Nucleus accumbens (tissue), 56 donors: ENCODE data around the gene LSP1.
A peak's percentile ranks its signal among the peaks of the same experiment; 100 is the strongest.
"Not testable (repeated sequence)": the region's sequence is repeated elsewhere in the genome, so short reads cannot be mapped to it uniquely, and the experiment has no call there.

ENCODE experiments used
- DNase-seq, 56 donors: peaks; one replicate each; lab custom pipeline; 2025; lab: John Stamatoyannopoulos, UW

Gene LSP1

GRCh38 chr11:1862588-1863351, 9.9 kb downstream of the LSP1 start:
- DNase-seq, result no peak

GRCh38 chr11:1863352-1864216, 10.7 kb downstream of the LSP1 start:
- DNase-seq, result peak in 34 of 56 donors; percentile 12 to 75 (median 36)

GRCh38 chr11:1864231-1864630, 11.3 kb downstream of the LSP1 start:
- peak in 1 of 56 donors; percentile 30 for DNase-seq

- DNase-seq, result peak in 1 of 56 donors; percentile 31
Observed at GRCh38 chr11:1864831-1865665, 12.2 kb downstream of the LSP1 start.

GRCh38 chr11:1866226-1866625, 13.3 kb downstream of the LSP1 start:
- no peak for DNase-seq

- DNase-seq, result no peak
Observed at GRCh38 chr11:1866776-1867175, 13.9 kb downstream of the LSP1 start.

- no peak for DNase-seq
Observed at GRCh38 chr11:1867381-1867780, 14.5 kb downstream of the LSP1 start.

GRCh38 chr11:1868056-1868635, 15.3 kb downstream of the LSP1 start:
- no peak for DNase-seq

- no peak for DNase-seq
Observed at GRCh38 chr11:1868636-1869291, 15.9 kb downstream of the LSP1 start.

GRCh38 chr11:1869427-1870325, 16.8 kb downstream of the LSP1 start:
- DNase-seq, result no peak

GRCh38 chr11:1870326-1870696, 17.4 kb downstream of the LSP1 start:
- DNase-seq, result no peak

- DNase-seq, result peak in 4 of 56 donors; percentile 7 to 25 (median 14)
Observed at GRCh38 chr11:1870721-1871466, 18.0 kb downstream of the LSP1 start.

GRCh38 chr11:1871531-1871930, 18.6 kb downstream of the LSP1 start:
- DNase-seq, result no peak

GRCh38 chr11:1872267-1872985, 19.5 kb downstream of the LSP1 start:
- DNase-seq, result no peak

- no peak for DNase-seq
Observed at GRCh38 chr11:1873048-1873812, 20.3 kb downstream of the LSP1 start.

- DNase-seq, result not testable (repeated sequence)
Observed at GRCh38 chr11:1873813-1874150, 20.9 kb downstream of the LSP1 start.
